Measurements from ENCODE around the gene BAG2.

DNA sequence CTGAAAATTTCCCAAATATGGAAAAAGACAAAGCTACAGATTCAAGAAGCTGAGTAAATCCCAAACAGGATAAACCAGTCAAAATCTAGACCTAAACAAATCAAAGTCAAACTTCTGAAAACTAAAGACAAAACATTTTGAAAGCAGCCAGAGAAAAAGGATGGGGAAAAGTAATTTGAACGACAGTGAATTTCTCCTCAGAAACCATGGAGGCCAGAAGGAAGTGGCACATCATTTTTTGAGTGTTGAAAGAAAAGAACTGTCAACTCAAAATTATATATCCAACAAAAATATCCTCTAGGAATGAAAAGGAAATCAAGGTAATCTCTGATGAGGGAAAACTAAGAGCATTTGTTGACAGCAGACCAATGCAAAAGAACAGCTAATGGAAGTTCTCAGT lies 43.1 kb downstream of the BAG2 start:
- no peak for TF ChIP-seq ZNF619 (CRISPR knock-in tag; IDR thresholded peaks at IDR 0.05)
- TF ChIP-seq, protein P1, sequence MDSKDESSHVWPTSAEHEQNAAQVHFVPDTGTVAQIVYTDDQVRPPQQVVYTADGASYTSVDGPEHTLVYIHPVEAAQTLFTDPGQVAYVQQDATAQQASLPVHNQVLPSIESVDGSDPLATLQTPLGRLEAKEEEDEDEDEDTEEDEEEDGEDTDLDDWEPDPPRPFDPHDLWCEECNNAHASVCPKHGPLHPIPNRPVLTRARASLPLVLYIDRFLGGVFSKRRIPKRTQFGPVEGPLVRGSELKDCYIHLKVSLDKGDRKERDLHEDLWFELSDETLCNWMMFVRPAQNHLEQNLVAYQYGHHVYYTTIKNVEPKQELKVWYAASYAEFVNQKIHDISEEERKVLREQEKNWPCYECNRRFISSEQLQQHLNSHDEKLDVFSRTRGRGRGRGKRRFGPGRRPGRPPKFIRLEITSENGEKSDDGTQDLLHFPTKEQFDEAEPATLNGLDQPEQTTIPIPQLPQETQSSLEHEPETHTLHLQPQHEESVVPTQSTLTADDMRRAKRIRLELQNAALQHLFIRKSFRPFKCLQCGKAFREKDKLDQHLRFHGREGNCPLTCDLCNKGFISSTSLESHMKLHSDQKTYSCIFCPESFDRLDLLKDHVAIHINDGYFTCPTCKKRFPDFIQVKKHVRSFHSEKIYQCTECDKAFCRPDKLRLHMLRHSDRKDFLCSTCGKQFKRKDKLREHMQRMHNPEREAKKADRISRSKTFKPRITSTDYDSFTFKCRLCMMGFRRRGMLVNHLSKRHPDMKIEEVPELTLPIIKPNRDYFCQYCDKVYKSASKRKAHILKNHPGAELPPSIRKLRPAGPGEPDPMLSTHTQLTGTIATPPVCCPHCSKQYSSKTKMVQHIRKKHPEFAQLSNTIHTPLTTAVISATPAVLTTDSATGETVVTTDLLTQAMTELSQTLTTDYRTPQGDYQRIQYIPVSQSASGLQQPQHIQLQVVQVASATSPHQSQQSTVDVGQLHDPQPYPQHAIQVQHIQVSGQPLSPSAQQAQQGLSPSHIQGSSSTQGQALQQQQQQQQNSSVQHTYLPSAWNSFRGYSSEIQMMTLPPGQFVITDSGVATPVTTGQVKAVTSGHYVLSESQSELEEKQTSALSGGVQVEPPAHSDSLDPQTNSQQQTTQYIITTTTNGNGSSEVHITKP (CRISPR knock-in tag; IDR thresholded peaks at IDR 0.05; ENCODE audit: low read depth), result no peak
- no peak for TF ChIP-seq MAFK (conservative IDR thresholded peaks at IDR 0.05 in 1 of 2, IDR thresholded peaks at IDR 0.05 in 1 of 2; ENCODE audit: low read length in 2 of 2)
- TF ChIP-seq, protein P2, sequence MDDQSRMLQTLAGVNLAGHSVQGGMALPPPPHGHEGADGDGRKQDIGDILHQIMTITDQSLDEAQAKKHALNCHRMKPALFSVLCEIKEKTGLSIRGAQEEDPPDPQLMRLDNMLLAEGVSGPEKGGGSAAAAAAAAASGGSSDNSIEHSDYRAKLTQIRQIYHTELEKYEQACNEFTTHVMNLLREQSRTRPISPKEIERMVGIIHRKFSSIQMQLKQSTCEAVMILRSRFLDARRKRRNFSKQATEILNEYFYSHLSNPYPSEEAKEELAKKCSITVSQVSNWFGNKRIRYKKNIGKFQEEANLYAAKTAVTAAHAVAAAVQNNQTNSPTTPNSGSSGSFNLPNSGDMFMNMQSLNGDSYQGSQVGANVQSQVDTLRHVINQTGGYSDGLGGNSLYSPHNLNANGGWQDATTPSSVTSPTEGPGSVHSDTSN (CRISPR knock-in tag; IDR thresholded peaks at IDR 0.05; ENCODE audit: borderline replicate concordance), result no peak
- TF ChIP-seq ZNF572 (CRISPR knock-in tag; IDR thresholded peaks at IDR 0.05), result no peak
- TF ChIP-seq, protein P3, sequence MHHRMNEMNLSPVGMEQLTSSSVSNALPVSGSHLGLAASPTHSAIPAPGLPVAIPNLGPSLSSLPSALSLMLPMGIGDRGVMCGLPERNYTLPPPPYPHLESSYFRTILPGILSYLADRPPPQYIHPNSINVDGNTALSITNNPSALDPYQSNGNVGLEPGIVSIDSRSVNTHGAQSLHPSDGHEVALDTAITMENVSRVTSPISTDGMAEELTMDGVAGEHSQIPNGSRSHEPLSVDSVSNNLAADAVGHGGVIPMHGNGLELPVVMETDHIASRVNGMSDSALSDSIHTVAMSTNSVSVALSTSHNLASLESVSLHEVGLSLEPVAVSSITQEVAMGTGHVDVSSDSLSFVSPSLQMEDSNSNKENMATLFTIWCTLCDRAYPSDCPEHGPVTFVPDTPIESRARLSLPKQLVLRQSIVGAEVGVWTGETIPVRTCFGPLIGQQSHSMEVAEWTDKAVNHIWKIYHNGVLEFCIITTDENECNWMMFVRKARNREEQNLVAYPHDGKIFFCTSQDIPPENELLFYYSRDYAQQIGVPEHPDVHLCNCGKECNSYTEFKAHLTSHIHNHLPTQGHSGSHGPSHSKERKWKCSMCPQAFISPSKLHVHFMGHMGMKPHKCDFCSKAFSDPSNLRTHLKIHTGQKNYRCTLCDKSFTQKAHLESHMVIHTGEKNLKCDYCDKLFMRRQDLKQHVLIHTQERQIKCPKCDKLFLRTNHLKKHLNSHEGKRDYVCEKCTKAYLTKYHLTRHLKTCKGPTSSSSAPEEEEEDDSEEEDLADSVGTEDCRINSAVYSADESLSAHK (CRISPR knock-in tag; IDR thresholded peaks at IDR 0.05; ENCODE audit: borderline replicate concordance), result no peak
- TF ChIP-seq PHB2 (IDR thresholded peaks at IDR 0.05; ENCODE audit: partially characterized antibody), result no peak
- TF ChIP-seq SKI (IDR thresholded peaks at IDR 0.05; ENCODE audit: partially characterized antibody), result no peak
- TF ChIP-seq, protein P4, sequence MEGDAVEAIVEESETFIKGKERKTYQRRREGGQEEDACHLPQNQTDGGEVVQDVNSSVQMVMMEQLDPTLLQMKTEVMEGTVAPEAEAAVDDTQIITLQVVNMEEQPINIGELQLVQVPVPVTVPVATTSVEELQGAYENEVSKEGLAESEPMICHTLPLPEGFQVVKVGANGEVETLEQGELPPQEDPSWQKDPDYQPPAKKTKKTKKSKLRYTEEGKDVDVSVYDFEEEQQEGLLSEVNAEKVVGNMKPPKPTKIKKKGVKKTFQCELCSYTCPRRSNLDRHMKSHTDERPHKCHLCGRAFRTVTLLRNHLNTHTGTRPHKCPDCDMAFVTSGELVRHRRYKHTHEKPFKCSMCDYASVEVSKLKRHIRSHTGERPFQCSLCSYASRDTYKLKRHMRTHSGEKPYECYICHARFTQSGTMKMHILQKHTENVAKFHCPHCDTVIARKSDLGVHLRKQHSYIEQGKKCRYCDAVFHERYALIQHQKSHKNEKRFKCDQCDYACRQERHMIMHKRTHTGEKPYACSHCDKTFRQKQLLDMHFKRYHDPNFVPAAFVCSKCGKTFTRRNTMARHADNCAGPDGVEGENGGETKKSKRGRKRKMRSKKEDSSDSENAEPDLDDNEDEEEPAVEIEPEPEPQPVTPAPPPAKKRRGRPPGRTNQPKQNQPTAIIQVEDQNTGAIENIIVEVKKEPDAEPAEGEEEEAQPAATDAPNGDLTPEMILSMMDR (CRISPR knock-in tag; IDR thresholded peaks at IDR 0.05), result no peak
- no peak for TF ChIP-seq CCAR2 (optimal IDR thresholded peaks at IDR 0.05; ENCODE audit: low read depth, low read length)
- TF ChIP-seq SSRP1 (CRISPR knock-in tag; IDR thresholded peaks at IDR 0.05), result no peak
- TF ChIP-seq ZNF124 (CRISPR knock-in tag; IDR thresholded peaks at IDR 0.05), result no peak

Data from HepG2 (cell line).